ENCODE results near the gene ADAMTS12.
A peak's percentile ranks its signal among the peaks of the same experiment; 100 is the strongest.

Gene ADAMTS12

GRCh38 chr5:33806738-33807442, 84.9 kb downstream of the ADAMTS12 start:
- DNase-seq (ENCODE audit: low read depth) = peak; percentile 61

GRCh38 chr5:33801292-33801691, 90.5 kb downstream of the ADAMTS12 start:
- no peak for DNase-seq (ENCODE audit: low read depth)

GRCh38 chr5:33800241-33800950, 91.4 kb downstream of the ADAMTS12 start:
- no peak for DNase-seq (ENCODE audit: low read depth)

GRCh38 chr5:33795496-33795895, 96.3 kb downstream of the ADAMTS12 start:
- no peak for DNase-seq (ENCODE audit: low read depth)

GRCh38 chr5:33794550-33795181, 97.1 kb downstream of the ADAMTS12 start:
- DNase-seq (ENCODE audit: low read depth) = no peak

GRCh38 chr5:33793836-33794549, 97.8 kb downstream of the ADAMTS12 start:
- no peak for DNase-seq (ENCODE audit: low read depth)

- no peak for DNase-seq (ENCODE audit: low read depth)
Observed at GRCh38 chr5:33793276-33793675, 98.5 kb downstream of the ADAMTS12 start.

- no peak for DNase-seq (ENCODE audit: low read depth)
Observed at GRCh38 chr5:33792559-33792958, 99.2 kb downstream of the ADAMTS12 start.

GRCh38 chr5:33789567-33789957, 102.2 kb downstream of the ADAMTS12 start:
- DNase-seq (ENCODE audit: low read depth) = no peak

GRCh38 chr5:33788922-33789566, 102.7 kb downstream of the ADAMTS12 start:
- DNase-seq (ENCODE audit: low read depth) = peak; percentile 99

GRCh38 chr5:33785571-33785970, 106.2 kb downstream of the ADAMTS12 start:
- DNase-seq (ENCODE audit: low read depth) = no peak

GRCh38 chr5:33781286-33781685, 110.5 kb downstream of the ADAMTS12 start:
- DNase-seq (ENCODE audit: low read depth) = peak; percentile 86

- DNase-seq (ENCODE audit: low read depth) = no peak
Observed at GRCh38 chr5:33776151-33776660, 115.6 kb downstream of the ADAMTS12 start.

GRCh38 chr5:33774341-33774740, 117.4 kb downstream of the ADAMTS12 start:
- no peak for DNase-seq (ENCODE audit: low read depth)

- DNase-seq (ENCODE audit: low read depth) = no peak
Observed at GRCh38 chr5:33772380-33772897, 119.4 kb downstream of the ADAMTS12 start.

- no peak for DNase-seq (ENCODE audit: low read depth)
Observed at GRCh38 chr5:33769968-33770367, 121.8 kb downstream of the ADAMTS12 start.

GRCh38 chr5:33769196-33769595, 122.6 kb downstream of the ADAMTS12 start:
- DNase-seq (ENCODE audit: low read depth) = no peak

- no peak for DNase-seq (ENCODE audit: low read depth)
Observed at GRCh38 chr5:33766023-33766422, 125.8 kb downstream of the ADAMTS12 start.

- DNase-seq (ENCODE audit: low read depth) = no peak
Observed at GRCh38 chr5:33764786-33765185, 127.0 kb downstream of the ADAMTS12 start.

GRCh38 chr5:33763435-33763834, 128.4 kb downstream of the ADAMTS12 start:
- no peak for DNase-seq (ENCODE audit: low read depth)

GRCh38 chr5:33762859-33763258, 128.9 kb downstream of the ADAMTS12 start:
- no peak for DNase-seq (ENCODE audit: low read depth)

- DNase-seq (ENCODE audit: low read depth) = no peak
Observed at GRCh38 chr5:33761139-33761538, 130.7 kb downstream of the ADAMTS12 start.

Measured in non-pigmented ciliary epithelial cell (primary cell).